HG03135 (cell line): ENCODE results near the gene GNG12.

Experiments
- ATAC-seq: cut with Tn5 transposase; IDR thresholded peaks from one replicate; pipeline ENCODE4 v1.9.1; 2021; ENCODE audit warnings: mild to moderate bottlenecking, moderate library complexity; ENCODE audit not compliant: unreplicated experiment

GNG12 gene

GRCh38 chr1:67843331-67843730, 10.1 kb upstream of the GNG12 start:
- no peak for ATAC-seq

GRCh38 chr1:67840449-67840848, 7.2 kb upstream of the GNG12 start:
- no peak for ATAC-seq

DNA sequence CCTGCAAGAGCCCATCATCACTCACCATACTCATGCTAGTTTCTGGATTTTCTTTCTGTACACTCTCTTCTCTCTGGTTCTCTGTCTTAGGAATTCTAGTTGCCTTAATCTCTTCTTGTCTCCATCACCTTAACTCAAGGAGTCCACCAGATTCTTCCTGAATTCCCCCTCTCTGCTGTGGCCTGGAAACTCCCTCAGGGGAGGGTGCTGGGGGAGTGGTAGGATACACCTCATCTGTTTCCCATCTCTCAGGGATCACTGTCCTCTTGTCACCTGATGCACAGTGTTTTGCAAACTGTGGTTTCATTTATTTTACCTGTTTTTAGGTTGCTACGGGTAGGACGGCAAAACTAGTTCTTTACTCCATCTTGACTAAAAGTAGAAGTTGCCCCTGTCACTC, 6.6 kb upstream of the GNG12 start:
- no peak for ATAC-seq

DNA sequence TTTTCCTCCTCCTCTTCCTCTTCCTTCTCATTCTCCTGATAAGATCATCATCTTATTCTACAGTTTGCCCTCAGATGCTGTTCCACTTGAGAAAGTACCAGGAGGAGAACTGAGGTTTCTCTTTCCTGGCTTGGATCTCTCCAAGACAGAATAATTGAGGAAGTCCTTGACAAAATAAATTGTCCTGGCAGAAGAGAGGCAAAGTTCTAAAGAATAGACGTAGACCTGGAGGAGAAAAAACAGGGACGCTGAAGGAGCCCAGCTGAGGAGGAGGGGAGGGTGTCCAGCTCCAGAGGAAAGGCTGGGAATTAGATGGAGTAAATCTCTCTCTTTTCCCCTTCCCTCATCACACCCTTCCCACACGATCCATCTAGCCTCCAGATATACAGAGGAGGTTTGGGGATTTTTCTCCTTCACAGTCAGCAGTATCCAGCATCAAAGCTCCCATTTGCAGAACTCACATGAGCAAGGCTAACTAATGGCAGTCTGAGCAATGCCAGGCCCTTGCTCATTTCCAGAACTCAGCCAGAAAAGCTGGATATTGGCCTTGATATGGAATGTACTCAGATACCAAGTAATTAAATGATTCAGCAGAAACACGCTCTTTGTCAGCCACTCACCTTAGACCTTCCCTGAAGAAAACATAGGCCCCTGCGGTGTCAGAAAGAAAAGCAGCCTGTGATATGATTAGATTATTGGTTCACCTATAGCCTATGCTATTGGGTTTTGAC, 5.1 kb upstream of the GNG12 start:
- ATAC-seq: no peak

DNA sequence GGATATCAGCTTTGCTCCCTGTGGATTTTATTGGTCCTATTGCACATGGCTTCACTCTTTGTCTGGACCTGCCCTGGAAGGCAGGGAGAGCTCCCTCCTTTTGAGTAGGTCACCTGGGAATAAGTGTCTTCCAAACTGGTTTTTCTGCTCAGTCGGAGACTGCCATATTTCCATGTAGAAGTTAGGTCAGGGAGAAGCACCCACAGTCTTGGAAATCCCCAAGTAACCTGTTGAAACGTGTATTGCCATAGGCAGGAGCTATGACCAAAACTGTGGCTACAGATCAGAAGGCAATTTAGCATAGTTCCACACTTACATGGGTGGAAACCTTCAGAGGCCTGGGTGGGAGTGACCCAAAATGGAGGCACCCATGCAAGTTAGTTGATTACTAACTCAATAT, 3.5 kb upstream of the GNG12 start:
- no peak for ATAC-seq

GRCh38 chr1:67835663-67836452, 2.6 kb upstream of the GNG12 start:
- no peak for ATAC-seq

- ATAC-seq: no peak
These were observed 1.1 kb upstream of the GNG12 start for GRCh38 chr1:67834246-67834877.

DNA sequence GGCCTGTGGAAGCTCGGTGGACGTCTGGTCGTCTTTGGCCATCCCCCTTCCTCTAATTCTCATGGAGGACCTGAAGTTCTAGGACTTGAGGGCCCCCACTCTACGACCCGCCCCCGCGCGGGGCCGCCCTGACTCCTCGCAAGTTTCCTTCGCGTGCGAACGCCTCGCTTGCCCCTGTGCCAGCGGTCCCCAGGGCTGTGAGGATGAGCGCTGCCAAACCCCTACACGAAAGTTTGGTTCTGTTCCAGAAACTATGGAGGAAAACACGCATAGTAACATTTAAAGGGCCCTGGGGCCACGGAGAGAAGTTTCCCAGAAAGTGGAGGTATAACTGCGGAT, 304 bp upstream of the GNG12 start:
- ATAC-seq: no peak

DNA sequence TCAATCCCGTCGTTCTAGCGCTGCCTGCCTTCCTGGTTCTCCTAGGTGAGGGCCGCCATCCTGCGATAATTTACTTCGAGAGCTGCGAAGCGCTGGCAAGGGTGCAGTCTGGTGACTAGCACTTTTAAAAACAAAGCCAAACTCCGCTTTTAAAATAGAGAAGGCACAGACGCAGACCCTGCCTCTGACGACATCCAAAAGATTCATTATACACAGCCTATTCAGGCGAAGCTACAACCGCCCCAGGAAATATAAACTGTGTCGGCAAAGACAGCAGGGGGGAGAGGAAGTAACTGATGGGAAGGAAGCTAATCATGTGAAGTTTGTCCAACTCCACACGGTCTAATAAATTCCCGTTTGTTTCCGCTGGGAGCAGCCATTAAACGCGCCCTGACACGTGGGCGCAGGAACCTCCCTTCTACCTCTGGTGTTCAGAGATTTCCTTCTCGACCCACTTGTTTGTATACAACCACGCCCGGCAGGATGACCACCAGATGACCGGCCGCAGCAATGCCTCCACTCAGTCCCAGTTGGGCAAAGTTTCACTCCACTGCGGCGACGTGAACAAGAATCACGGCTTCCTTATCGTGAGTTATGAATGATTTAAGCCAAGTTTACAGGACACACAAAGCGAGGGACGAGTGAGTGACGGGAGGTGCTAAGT, 1.3 kb downstream of the GNG12 start:
- no peak for ATAC-seq

GRCh38 chr1:67830928-67831830, 2.1 kb downstream of the GNG12 start:
- ATAC-seq: no peak

GRCh38 chr1:67830226-67830625, 3.0 kb downstream of the GNG12 start:
- no peak for ATAC-seq

- no peak for ATAC-seq
These were observed 5.6 kb downstream of the GNG12 start for GRCh38 chr1:67827688-67828087.

DNA sequence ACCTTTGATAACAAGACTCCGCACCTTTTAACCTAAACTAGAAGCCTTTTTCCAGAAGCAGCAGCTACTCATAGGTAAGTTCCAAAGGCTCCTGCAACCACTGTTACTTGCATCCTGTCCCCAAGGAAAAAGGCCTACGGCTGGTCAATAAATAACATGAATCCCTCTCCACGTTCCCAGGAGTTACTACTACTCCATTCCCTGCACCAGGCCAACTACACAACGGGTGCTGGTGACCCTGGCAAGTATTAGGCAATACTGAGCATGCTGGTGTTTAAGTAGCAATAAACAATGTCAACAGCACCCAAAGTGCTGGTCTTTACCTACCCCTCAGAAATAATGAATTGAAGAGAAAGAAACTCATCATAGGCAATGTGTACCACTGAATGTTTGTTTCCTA, 7.7 kb downstream of the GNG12 start:
- ATAC-seq: no peak

GRCh38 chr1:67824766-67825165, 8.5 kb downstream of the GNG12 start:
- ATAC-seq: no peak

GRCh38 chr1:67823615-67824014, 9.7 kb downstream of the GNG12 start:
- no peak for ATAC-seq

- no peak for ATAC-seq
These were observed 12.0 kb downstream of the GNG12 start for GRCh38 chr1:67821263-67821662.

- ATAC-seq: no peak
These were observed 14.5 kb downstream of the GNG12 start for GRCh38 chr1:67818725-67819301.

GRCh38 chr1:67818162-67818561, 15.1 kb downstream of the GNG12 start:
- ATAC-seq: no peak

DNA sequence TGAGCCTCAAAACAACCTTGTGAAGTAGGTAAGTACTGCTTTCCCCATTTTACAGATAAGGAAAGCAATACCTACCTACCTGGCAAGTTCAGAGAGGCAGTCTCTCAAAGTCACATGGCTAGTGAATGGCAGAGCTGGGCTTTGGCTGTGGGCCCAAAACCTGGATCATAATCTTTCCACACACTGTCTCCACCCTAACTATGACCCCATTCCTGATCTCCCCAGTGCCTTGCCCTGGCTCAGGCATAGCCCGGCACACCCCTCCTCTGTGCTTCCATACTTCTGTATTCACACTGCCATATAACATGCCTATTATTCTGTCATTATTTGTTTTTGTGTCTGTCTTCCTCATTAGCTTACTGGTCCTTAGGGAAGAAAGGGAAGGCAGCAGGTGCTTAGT, 15.9 kb downstream of the GNG12 start:
- no peak for ATAC-seq

DNA sequence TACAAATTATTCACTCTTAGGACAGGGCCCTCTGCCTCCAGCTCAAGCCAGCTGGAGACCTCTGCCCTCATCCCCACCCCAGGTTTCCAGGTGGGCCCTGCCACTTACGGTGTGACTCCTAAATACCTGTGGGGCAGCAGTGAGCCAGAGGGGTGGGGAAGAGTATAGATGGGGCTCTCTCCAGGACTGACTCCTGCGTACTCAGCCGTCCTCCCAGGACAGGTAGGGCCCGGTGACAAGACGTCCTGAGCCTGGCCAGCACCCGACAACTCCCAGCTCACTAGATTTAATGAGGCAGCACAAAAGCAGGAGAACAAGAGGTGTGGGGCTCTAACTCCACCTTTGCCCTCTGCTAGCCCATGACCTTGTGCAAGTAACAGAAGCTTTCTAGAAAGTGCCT, 16.8 kb downstream of the GNG12 start:
- no peak for ATAC-seq
